GM15510 (cell line): ENCODE data around the gene MRPS23.

Experiments used
- POLR2A ChIP-seq: IDR thresholded peaks from 3 replicates; pipeline ENCODE4 v1.6.1; 2011; ENCODE audit warnings: borderline replicate concordance; ENCODE audit not compliant: insufficient read length; ENCODE audit errors: extremely low read depth

Gene MRPS23

GRCh38 chr17:57849874-57850754 lies at the start of gene MRPS23:
Gene MRPS23 (minus strand): TSS chr17:57850044. CDS start chr17:57850010, 34 bp downstream.
- peak; percentile 86 for TF ChIP-seq POLR2A

DNA sequence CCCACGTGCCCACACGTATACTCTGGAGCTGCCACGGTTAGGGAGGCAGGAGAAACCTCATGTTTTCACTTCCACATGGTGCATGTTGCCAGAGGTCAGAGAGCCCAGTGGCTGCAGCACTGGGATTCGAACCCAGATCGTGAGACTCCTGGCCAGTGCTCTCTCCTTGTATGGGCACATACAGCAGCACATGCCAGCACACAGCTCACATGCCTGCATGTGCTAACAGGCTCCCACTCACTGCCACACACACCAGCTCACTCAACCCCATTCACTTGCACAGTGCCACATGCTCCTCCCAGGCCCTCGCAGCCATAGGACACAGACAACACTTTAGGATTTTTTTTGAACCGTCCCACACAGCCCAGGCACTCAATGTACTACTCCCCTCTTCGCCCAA lies 49.5 kb upstream of the MRPS23 start:
- TF ChIP-seq POLR2A: no peak

GRCh38 chr17:57898487-57899311 lies 48.9 kb upstream of the MRPS23 start:
- TF ChIP-seq POLR2A: no peak

- no peak for TF ChIP-seq POLR2A
Measured at GRCh38 chr17:57895382-57896060, 45.7 kb upstream of the MRPS23 start.

DNA sequence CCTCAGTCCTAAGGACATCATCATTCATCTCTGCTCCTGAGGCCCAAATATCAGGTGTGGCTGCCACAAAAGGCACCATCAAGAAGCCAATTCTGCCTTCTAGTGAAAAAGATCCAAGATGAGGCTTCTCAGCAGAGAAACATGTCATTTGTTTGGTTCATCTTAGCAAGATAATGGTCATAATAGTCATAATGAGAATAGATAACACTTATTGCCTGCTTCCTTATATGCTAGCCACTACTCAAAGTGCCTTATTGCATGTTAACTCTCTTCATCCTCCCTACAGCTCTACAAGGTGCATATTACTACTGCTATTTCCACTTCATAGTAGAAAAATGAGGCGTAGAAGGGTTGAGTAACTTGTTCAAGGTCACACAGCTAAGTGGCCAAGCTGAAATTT lies 45.0 kb upstream of the MRPS23 start:
- no peak for TF ChIP-seq POLR2A

GRCh38 chr17:57892820-57893595 lies 43.2 kb upstream of the MRPS23 start:
- no peak for TF ChIP-seq POLR2A

DNA sequence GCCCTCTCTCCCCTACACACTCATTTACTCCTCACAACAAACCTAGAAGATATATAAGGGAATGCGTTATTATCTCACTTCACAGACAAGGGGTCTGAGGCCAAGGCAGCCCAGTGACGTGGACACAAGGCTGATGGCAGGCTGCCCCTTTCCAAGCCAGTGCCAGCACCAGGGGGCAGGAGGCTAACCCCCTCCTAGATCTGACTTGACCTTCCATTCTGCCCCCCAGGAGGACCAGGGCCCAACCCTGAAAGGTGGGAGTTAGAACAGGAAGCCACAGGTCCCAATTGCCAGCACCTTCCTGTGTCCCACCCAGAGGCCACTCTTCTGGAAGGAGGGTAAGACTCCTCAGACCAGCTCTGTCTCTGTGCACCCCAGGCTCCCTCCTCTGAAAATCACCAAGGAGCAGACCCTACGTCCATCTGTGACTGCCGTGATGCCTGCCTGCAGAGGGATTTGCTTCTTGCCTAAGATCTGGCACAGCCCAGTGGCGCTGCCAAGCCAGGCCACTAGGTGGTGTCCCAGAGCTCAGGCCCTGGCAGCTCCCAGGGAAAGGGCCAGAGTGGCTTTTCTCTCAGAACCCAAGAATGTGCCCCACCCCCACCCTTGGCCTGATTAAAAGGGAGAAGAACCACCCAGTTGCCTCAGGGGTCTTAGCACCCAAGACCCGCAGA lies 42.4 kb upstream of the MRPS23 start:
- TF ChIP-seq POLR2A: no peak

GRCh38 chr17:57890857-57891232 lies 41.0 kb upstream of the MRPS23 start:
- TF ChIP-seq POLR2A: no peak

DNA sequence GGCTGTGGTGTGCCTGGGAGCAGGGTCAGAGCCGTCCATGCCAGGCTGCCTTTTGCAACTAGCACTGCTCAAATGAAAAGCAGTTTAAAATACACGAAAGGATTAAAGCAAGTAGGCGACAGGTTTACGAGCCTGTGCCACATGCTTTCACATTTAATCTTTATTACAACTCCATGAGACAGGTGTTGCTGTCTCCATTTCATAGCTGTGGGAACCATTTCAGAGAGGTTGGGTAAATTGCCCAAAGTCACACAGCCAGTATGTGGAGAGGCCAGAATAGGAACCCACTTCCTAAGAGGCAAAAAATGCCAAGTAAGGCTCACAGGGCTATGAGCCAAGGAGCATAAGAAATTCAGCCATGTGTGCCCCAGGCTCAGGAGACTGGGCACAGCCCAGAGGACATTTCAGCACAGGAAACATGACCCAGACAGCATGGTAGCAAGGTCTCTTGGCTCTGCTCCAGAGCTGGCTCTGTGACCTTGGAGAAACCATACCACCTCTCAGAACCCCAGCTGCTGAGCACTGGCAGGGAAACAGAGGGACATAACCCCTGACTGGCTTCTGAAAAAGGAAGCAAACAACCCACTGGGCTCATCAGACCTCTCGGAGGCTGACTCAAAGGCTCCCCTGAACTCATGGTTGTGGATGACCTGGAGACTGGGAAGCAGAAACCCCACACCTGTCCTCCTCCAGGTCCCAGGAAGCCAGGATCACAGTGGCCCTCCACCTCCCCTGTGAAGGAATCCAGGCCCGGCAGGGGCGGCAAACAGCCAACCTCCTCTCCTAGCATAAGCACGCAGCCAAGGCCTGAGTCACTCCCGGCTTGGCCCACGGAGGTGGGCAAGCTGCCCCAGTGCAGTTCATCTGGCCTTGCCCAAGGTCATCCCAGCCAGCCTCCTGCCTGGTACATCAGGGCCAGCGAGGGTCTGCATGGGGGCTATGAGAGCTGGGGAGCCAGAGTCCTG lies 40.3 kb upstream of the MRPS23 start:
- no peak for TF ChIP-seq POLR2A

GRCh38 chr17:57889252-57889651 lies 39.4 kb upstream of the MRPS23 start:
- no peak for TF ChIP-seq POLR2A

DNA sequence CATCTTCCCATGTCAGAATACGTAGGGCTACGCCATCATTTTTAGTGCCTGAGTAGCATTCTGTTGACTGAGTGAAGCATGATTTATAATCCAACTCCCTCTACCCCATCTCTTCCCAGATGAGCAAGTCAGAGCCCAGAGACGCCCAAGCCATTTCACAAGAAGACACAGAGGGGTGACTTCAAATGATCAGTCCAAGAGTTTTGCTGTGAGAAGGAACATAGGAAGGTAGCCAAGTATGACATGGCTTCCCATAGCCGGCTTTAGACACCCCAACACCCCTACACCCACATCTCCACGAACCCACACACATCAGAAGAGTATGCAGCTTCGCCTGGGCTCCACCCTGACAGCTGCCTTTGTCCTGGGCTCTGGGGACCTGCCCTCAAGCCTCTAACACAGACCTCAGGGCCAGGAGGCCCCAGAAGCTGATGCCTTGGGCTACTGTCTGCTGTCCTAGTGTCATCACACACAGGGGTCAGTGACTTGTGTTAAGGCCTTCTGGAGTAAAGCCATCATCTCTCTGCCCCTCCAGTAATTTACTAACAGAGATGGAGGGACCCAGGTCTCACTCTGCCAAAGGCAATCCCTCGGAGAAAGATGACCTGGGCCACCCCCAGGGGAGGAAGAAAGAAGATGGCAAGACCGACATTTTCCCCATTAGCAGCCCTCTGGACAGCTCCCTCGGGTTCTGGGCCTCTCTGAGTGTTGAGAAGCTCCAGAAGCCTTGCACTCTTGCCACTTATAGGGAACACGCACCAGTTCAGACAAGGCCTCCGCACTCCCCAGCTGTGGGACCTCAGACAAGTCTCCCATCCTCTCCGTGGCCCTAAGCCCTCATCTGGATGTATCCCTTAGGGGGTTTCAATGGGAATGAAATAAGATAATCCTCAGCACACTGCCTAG lies 38.7 kb upstream of the MRPS23 start:
- TF ChIP-seq POLR2A: no peak

DNA sequence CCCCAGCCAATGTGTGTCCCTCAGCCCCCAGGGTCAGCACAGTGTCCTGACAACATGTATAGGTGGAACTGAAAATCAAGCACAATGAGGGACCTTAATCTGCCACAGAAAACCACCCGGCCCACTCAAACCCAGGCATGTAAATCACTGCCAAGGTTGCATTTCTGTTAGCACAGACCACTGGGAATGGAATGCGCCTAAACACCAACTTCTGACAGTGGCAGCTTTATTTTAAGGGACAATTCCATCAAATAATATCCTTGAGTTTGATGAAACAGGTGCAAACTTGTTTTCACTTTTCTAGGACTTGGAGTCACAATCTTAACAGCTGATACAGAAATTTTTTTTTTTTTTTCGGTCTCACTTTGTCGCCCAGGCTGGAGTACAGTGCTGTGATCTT lies 37.3 kb upstream of the MRPS23 start:
- TF ChIP-seq POLR2A: no peak
